Vagina (tissue), 2 donors: ENCODE data around the gene TET2. TPM values are rescaled to one million over a fixed set of nuclear protein-coding genes. Genes with fewer than 3 reads are reported as not detected.

Source experiments
- DNase-seq, 2 donors: peaks; one replicate each; pipeline ENCODE4 v3.0.0-alpha.2; 2017; ENCODE audit errors: extremely low spot score in 2 of 2
- H3K27ac ChIP-seq: fragments of 200-600 bp; sonication (generic); one replicate; pipeline ENCODE4 v1.5.1; 2019
- H3K27me3 ChIP-seq: fragments of 200-600 bp; sonication (generic); one replicate; pipeline ENCODE4 v1.5.1; 2019
- H3K36me3 ChIP-seq, 2 donors: fragments of 200-600 bp; sonication (generic); one replicate each; pipeline ENCODE4 v1.5.1; 2017 to 2019
- H3K4me1 ChIP-seq: fragments of 200-600 bp; sonication (generic); one replicate; pipeline ENCODE4 v1.5.1; 2019
- H3K4me3 ChIP-seq, 2 donors: fragments of 200-600 bp; sonication (generic); 1 replicate in 1 of 2; 2 replicates in 1 of 2; pipeline ENCODE4 v1.5.1; 2016 to 2019
- H3K9me3 ChIP-seq: fragments of 200-600 bp; sonication (generic); one replicate; pipeline ENCODE4 v1.5.1; 2019
- POLR2A ChIP-seq, 2 donors: fragments of 450-650 bp; IDR thresholded peaks; one replicate each; pipeline ENCODE4 v1.6.1; 2017; ENCODE audit warnings: antibody characterized with exemption in 2 of 2, mild to moderate bottlenecking in 2 of 2, moderate library complexity in 2 of 2
- POLR2AphosphoS5 ChIP-seq, 2 donors: sonication (generic); formaldehyde crosslinking; IDR thresholded peaks; one replicate each; pipeline ENCODE4 v1.9.0; 2017; ENCODE audit warnings: antibody characterized with exemption in 2 of 2, mild to moderate bottlenecking in 2 of 2, low read depth in 1 of 2; ENCODE audit not compliant: insufficient read depth in 1 of 2
- intact Hi-C: fragments of 100-400 bp; cut with DNase I; formaldehyde crosslinking; loops from one replicate; pipeline ENCODE4 v1.15.1; 2023
- total RNA-seq: library from RNA; depleted of rRNA; stranded (reverse); fragments of >200 nt; gene quantifications from one replicate; pipeline ENCODE4 v1.2.3, GENCODE V29; 2016
- TF ChIP-seq, protein P1 (sequence below), 3 experiments: fragments of 450-650 bp in 2 of 3; fragments of 200-600 bp in 1 of 3; sonication (generic) in 1 of 3; IDR thresholded peaks; one replicate each; pipeline ENCODE4 v1.5.1; 2017 to 2019; ENCODE audit warnings: antibody characterized with exemption in 3 of 3, mild to moderate bottlenecking in 2 of 3, moderate library complexity in 2 of 3

TET2 gene
- total RNA-seq, 1 donor from 2014 or later, result 31.9 TPM

DNA sequence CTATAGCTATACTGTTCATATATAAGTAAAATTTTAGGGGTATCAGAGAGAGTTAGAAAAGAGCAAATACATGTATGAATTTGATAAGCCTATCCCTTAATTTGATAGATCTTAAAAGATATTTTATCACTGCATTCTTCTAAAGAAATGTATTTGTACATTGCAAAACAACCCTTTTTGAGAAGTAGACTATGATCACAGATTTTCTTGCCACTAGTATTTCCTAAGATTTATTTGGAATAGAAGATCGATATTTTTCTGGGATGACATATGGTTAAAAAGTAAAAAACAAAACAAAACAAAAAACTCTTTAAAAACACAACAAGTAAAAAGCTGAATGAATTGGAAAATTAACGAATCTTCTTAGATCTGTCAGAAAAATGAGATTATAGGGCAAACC is 27.4 kb downstream of the TET2 start:
- intact Hi-C loops, result no loop called here
- TF ChIP-seq POLR2A (IDR thresholded peaks at IDR 0.05), result no peak
- no peak for TF ChIP-seq POLR2AphosphoS5 (IDR thresholded peaks at IDR 0.05; ENCODE audit: insufficient read depth in 1 of 2, low read depth in 1 of 2)
- TF ChIP-seq, protein P1, sequence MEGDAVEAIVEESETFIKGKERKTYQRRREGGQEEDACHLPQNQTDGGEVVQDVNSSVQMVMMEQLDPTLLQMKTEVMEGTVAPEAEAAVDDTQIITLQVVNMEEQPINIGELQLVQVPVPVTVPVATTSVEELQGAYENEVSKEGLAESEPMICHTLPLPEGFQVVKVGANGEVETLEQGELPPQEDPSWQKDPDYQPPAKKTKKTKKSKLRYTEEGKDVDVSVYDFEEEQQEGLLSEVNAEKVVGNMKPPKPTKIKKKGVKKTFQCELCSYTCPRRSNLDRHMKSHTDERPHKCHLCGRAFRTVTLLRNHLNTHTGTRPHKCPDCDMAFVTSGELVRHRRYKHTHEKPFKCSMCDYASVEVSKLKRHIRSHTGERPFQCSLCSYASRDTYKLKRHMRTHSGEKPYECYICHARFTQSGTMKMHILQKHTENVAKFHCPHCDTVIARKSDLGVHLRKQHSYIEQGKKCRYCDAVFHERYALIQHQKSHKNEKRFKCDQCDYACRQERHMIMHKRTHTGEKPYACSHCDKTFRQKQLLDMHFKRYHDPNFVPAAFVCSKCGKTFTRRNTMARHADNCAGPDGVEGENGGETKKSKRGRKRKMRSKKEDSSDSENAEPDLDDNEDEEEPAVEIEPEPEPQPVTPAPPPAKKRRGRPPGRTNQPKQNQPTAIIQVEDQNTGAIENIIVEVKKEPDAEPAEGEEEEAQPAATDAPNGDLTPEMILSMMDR (IDR thresholded peaks at IDR 0.05), result no peak
- H3K27me3 ChIP-seq, result no peaks in the 10 kb centered on the region
- no peaks in the 10 kb centered on the region for H3K4me1 ChIP-seq
- no peaks in the 10 kb centered on the region for H3K36me3 ChIP-seq
- no peak overlapping the region for H3K4me3 ChIP-seq
- H3K9me3 ChIP-seq, result no peaks in the 10 kb centered on the region
- DNase-seq, result no peak
- no peak overlapping the region for H3K27ac ChIP-seq

- Histone ChIP-seq H3K4me3 (no peak overlapping the region), H3K36me3 (no peaks in the 10 kb centered on the region), H3K27me3 (no peaks in the 10 kb centered on the region), H3K9me3 (no peaks in the 10 kb centered on the region), H3K27ac (no peak overlapping the region), H3K4me1 (peaks cover 5% of the 10 kb centered on the region)
- TF ChIP-seq, protein P1 (IDR thresholded peaks at IDR 0.05), result no peak
- TF ChIP-seq POLR2AphosphoS5 (IDR thresholded peaks at IDR 0.05; ENCODE audit: insufficient read depth in 1 of 2, low read depth in 1 of 2) (no peak), POLR2A (IDR thresholded peaks at IDR 0.05) (no peak)
- no peak for DNase-seq
- intact Hi-C loops, result no loop called here
These were observed 33.1 kb downstream of the TET2 start for GRCh38 chr4:105179539-105180401.

GRCh38 chr4:105181259-105181658 is 34.6 kb downstream of the TET2 start:
- Histone ChIP-seq H3K4me3 (no peak overlapping the region), H3K27me3 (no peaks in the 10 kb centered on the region), H3K9me3 (no peaks in the 10 kb centered on the region), H3K4me1 (peaks cover 5% of the 10 kb centered on the region), H3K27ac (no peak overlapping the region), H3K36me3 (no peaks in the 10 kb centered on the region)
- intact Hi-C loops, result no loop called here
- no peak for DNase-seq
- TF ChIP-seq POLR2AphosphoS5 (IDR thresholded peaks at IDR 0.05; ENCODE audit: insufficient read depth in 1 of 2, low read depth in 1 of 2) (no peak), POLR2A (IDR thresholded peaks at IDR 0.05) (no peak)
- TF ChIP-seq, protein P1 (IDR thresholded peaks at IDR 0.05), result no peak

DNA sequence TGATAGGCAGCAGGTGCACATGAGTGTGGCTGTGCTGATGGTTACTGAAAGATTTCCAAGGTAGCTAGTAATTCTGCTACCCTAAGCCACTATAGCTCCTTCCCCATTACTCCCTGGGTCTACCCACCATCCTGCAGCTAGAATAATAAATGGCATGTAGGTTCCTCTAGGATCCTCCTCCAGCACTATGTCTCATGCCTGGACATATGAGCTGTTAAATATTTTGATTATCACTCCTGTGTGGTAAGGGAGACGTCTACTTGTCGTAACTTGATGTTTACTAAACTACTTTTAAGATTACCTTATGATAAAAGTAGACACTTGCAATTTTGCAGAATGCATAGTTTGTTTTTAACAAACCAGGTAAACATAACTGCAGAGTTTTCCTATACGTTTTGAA is 35.5 kb downstream of the TET2 start:
- Histone ChIP-seq H3K9me3 (no peaks in the 10 kb centered on the region), H3K4me3 (no peak overlapping the region), H3K27me3 (no peaks in the 10 kb centered on the region), H3K36me3 (no peaks in the 10 kb centered on the region), H3K27ac (no peak overlapping the region), H3K4me1 (peaks cover 11% of the 10 kb centered on the region)
- no peak for DNase-seq
- TF ChIP-seq POLR2AphosphoS5 (IDR thresholded peaks at IDR 0.05; ENCODE audit: insufficient read depth in 1 of 2, low read depth in 1 of 2), result no peak
- TF ChIP-seq, protein P1 (IDR thresholded peaks at IDR 0.05), result no peak
- TF ChIP-seq POLR2A (IDR thresholded peaks at IDR 0.05), result no peak
- intact Hi-C loops, result no loop called here

DNA sequence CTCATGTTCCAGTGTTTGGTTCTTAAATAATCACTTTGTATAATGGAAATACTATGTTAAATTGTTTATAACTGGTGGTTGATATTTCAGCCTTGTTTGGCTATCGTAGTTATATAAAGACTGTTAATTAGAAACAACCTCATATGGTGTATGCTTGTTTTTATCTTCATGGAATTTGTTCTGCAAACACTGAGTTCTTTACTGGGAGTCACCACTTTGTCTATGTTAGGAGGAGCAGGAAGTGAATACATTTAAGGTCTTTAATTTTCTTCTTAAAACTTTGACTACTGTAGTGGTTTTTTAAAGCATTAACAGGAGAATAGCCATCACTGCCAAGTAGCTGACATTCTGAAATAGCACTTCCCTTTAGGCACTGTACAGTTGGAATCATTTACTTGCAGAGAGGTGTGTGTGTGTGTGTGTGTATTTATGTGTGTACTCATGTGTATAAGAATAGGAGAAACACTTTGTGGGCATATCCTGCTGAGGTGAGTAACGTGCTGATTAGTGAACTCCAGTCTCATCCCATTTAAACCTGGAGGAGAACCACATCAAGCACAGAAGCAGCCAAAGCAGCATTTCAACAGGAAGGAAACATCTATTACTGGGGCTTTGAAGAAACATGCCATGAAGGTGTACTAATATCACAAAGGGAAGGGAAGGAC is 37.8 kb downstream of the TET2 start:
- H3K27ac ChIP-seq, result no peak overlapping the region
- intact Hi-C loops, result no loop called here
- no peak overlapping the region for H3K4me3 ChIP-seq
- H3K9me3 ChIP-seq, result no peaks in the 10 kb centered on the region
- TF ChIP-seq POLR2AphosphoS5 (IDR thresholded peaks at IDR 0.05; ENCODE audit: insufficient read depth in 1 of 2, low read depth in 1 of 2) (no peak), POLR2A (IDR thresholded peaks at IDR 0.05) (no peak)
- TF ChIP-seq, protein P1 (IDR thresholded peaks at IDR 0.05), result no peak
- no peaks in the 10 kb centered on the region for H3K36me3 ChIP-seq
- peaks cover 11% of the 10 kb centered on the region for H3K4me1 ChIP-seq
- no peak for DNase-seq
- H3K27me3 ChIP-seq, result no peaks in the 10 kb centered on the region
